ENCODE measurements around the gene ATRAID.

GRCh38 chr2:27162151-27163121 lies 49.4 kb upstream of the ATRAID start:
- peak; percentile 59 for TF ChIP-seq REST (IDR thresholded peaks at IDR 0.05)
- no peak for TF ChIP-seq CTCF (IDR thresholded peaks at IDR 0.05; ENCODE audit: low read depth, low read length, missing input control)
- TF ChIP-seq TAF1 (conservative IDR thresholded peaks at IDR 0.05), result peak; percentile 20
- no peak for TF ChIP-seq ATF3 (IDR thresholded peaks at IDR 0.05)
- TF ChIP-seq RXRA (IDR thresholded peaks at IDR 0.05), result peak; percentile 8 to 36
- no peak for TF ChIP-seq RAD21 (IDR thresholded peaks at IDR 0.05)
